ENCODE data around the gene PSEN2. TPM values are rescaled to one million over a fixed set of nuclear protein-coding genes. Genes with fewer than 3 reads are reported as not detected.
A peak's percentile ranks its signal among the peaks of the same experiment; 100 is the strongest.

The PSEN2 gene
- total RNA-seq, 1 donor from 2014 or later: 16.6 TPM

GRCh38 chr1:226867461-226868054, 2.9 kb upstream of the PSEN2 start:
- intact Hi-C loops (cut with micrococcal nuclease): no loop called here
- H3K4me1 ChIP-seq: peaks cover 25% of the 10 kb centered on the region
- no peak for DNase-seq

GRCh38 chr1:226868726-226869125, 1.7 kb upstream of the PSEN2 start:
- intact Hi-C loops (cut with micrococcal nuclease): no loop called here
- no peaks in the 10 kb centered on the region for H3K36me3 ChIP-seq
- H3K4me1 ChIP-seq: peaks cover 35% of the 10 kb centered on the region
- H3K9me3 ChIP-seq (replicated peaks): no peaks in the 10 kb centered on the region
- H3K27ac ChIP-seq (replicated peaks): no peak overlapping the region
- no peaks in the 10 kb centered on the region for H3K27me3 ChIP-seq (ENCODE audit: low read depth)
- DNase-seq: no peak
- TF ChIP-seq, protein P1, sequence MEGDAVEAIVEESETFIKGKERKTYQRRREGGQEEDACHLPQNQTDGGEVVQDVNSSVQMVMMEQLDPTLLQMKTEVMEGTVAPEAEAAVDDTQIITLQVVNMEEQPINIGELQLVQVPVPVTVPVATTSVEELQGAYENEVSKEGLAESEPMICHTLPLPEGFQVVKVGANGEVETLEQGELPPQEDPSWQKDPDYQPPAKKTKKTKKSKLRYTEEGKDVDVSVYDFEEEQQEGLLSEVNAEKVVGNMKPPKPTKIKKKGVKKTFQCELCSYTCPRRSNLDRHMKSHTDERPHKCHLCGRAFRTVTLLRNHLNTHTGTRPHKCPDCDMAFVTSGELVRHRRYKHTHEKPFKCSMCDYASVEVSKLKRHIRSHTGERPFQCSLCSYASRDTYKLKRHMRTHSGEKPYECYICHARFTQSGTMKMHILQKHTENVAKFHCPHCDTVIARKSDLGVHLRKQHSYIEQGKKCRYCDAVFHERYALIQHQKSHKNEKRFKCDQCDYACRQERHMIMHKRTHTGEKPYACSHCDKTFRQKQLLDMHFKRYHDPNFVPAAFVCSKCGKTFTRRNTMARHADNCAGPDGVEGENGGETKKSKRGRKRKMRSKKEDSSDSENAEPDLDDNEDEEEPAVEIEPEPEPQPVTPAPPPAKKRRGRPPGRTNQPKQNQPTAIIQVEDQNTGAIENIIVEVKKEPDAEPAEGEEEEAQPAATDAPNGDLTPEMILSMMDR (IDR thresholded peaks at IDR 0.05; ENCODE audit: borderline replicate concordance): no peak
- H3K4me3 ChIP-seq: no peak overlapping the region

More at GRCh38 chr1:226867461-226868054, 2.9 kb upstream of the PSEN2 start:
- Histone ChIP-seq H3K36me3 (no peaks in the 10 kb centered on the region), H3K9me3 (replicated peaks) (no peaks in the 10 kb centered on the region), H3K27ac (replicated peaks) (no peak overlapping the region), H3K27me3 (ENCODE audit: low read depth) (no peaks in the 10 kb centered on the region), H3K4me3 (no peak overlapping the region)
- TF ChIP-seq, protein P1 (IDR thresholded peaks at IDR 0.05; ENCODE audit: borderline replicate concordance): no peak

GRCh38 chr1:226870026-226870400, 403 bp upstream of the PSEN2 start:
- DNase-seq: no peak
- H3K4me3 ChIP-seq: peak overlapping the region; percentile 92
- intact Hi-C loops (cut with micrococcal nuclease): no loop called here
- peak overlapping the region; percentile 88 for H3K27ac ChIP-seq (replicated peaks)
- H3K27me3 ChIP-seq (ENCODE audit: low read depth): no peaks in the 10 kb centered on the region
- peaks cover 46% of the 10 kb centered on the region for H3K4me1 ChIP-seq
- no peaks in the 10 kb centered on the region for H3K9me3 ChIP-seq (replicated peaks)
- TF ChIP-seq, protein P1 (IDR thresholded peaks at IDR 0.05; ENCODE audit: borderline replicate concordance): no peak
- H3K36me3 ChIP-seq: no peaks in the 10 kb centered on the region

GRCh38 chr1:226871636-226872327, 1.4 kb downstream of the PSEN2 start:
- DNase-seq: no peak

GRCh38 chr1:226872437-226872836, 2.0 kb downstream of the PSEN2 start:
- peaks cover 12% of the 10 kb centered on the region for H3K36me3 ChIP-seq
- peak overlapping the region; percentile 92 for H3K4me3 ChIP-seq
- TF ChIP-seq, protein P1 (IDR thresholded peaks at IDR 0.05; ENCODE audit: borderline replicate concordance): no peak
- intact Hi-C loops (cut with micrococcal nuclease): no loop called here
- H3K4me1 ChIP-seq: peaks cover 46% of the 10 kb centered on the region
- no peaks in the 10 kb centered on the region for H3K9me3 ChIP-seq (replicated peaks)
- H3K27ac ChIP-seq (replicated peaks): peak overlapping the region; percentile 88
- no peaks in the 10 kb centered on the region for H3K27me3 ChIP-seq (ENCODE audit: low read depth)
- DNase-seq: no peak

More at GRCh38 chr1:226871636-226872327, 1.4 kb downstream of the PSEN2 start:
- TF ChIP-seq, protein P1 (IDR thresholded peaks at IDR 0.05; ENCODE audit: borderline replicate concordance): no peak
- Histone ChIP-seq H3K27ac (replicated peaks) (peak overlapping the region; percentile 88), H3K4me1 (peaks cover 46% of the 10 kb centered on the region), H3K9me3 (replicated peaks) (no peaks in the 10 kb centered on the region), H3K36me3 (peaks cover 6% of the 10 kb centered on the region), H3K4me3 (peak overlapping the region; percentile 92), H3K27me3 (ENCODE audit: low read depth) (no peaks in the 10 kb centered on the region)
- intact Hi-C loops (cut with micrococcal nuclease): no loop called here
